GM18861 (cell line): ENCODE measurements around the gene MAD1L1.

Experiments used
- ATAC-seq: cut with Tn5 transposase; IDR thresholded peaks from one replicate; pipeline ENCODE4 v1.9.1; 2021; ENCODE audit not compliant: unreplicated experiment

Gene MAD1L1

DNA sequence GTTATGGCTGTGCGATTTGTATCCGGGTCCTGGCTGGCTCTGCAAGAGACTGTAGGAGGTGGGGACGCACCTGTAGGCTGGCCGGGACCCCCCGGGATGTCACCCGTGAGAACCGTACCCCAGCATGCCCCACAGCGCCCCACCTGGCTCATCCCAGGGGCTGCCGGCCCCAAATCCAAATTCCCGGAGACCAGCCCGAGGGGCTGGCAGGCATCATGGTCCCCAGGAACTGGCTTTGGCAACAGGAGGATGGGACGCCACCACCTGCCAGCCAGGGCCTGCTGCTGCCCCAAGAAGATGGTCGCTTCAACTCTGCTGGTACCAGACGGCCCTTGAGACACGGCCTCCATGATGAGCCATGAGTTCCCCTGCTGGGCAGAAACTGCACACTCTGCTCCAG lies 323.3 kb downstream of the MAD1L1 start:
- ATAC-seq, result no peak

DNA sequence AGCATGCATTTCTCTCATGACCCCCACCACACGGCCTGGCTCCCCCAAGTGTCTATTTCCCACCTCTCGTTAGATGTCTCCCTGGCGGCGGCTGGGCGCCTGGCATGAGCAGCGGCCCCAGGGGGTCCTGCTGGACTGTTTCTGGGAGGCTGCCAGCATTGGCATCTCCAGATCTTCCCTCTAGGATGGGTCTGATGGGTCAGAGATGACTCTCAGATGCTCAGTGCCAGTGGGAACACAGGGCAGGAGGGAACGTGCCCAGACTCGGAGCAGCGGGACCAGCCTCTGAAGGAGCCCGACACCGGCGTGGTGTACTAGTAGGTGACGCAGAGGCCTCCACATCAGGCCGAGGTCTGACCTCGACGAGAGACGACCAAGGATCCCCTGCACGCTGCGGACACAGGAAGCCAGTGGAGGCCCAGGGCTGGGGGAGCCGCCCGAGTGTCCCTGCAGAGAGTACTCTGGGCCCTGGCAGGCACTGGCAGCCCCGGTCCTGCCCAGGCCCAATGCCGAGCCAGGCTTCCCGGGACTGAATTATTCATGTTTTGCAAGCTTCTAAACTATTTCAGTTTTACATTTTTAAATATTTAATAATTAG lies 323.8 kb downstream of the MAD1L1 start:
- ATAC-seq, result no peak

DNA sequence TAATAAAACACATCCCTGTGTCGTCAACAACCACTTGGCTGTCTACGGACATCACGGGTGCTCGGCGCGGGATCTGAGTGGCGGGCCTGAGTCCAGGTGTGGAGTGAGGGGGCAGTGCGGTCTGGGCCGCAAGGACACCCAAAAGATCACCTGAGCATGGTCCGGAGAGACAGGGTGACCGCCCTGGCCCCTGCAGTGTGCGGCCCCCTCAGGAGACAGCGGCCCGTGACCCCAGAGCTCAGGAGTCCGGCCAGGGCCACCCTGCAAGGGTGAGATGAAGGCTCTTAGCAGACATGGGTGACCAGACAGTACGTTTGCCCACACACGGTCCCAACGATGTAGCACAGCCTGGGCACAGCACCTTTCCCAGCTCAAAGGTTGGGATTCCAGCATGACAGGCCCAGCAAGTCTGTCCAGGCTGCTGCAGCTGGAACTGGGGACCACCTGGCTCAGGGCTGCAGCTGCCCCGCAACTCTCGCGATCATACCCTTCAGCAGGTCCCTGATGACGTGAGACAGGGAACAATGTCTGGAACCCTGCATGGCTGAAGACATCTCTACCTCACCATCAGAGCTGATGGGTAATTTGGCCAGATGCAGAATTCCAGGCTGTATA lies 324.9 kb downstream of the MAD1L1 start:
- ATAC-seq, result no peak

DNA sequence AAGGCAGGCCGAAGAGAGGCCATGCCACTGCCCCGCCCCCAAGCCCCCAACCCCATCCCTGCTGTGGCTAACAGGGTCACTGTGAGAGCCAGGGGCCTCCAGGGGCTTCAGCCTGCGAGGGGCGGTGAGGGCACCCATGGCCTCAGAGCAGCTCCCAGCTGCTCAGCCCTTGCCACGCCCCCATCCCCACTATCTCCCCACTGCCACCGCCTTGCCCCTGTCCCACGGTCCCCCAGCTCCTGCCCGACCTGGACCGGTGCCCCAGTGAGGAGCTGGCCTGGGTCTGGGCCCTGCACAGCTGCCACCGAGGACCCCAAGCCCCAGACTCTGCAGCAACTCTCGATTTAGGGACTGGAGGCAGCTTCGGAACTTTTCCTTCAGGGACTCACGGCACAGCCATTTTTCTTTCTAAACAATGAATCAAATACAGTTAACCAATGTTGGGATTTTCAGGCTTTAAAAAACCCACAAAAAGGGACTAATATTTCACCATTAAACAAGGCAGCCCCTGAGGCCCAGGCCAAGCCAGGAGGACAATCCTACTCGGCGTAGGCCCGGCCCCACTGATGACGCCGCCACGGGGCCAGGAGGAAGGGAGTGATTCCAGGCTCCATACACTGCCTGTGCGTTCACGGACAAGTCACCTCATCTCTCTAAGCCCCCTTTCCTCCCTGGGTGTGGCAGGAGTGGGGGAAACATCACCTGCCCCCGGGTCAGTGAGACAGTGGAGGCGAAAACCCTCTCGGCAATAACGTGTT lies 325.6 kb downstream of the MAD1L1 start:
- no peak for ATAC-seq

DNA sequence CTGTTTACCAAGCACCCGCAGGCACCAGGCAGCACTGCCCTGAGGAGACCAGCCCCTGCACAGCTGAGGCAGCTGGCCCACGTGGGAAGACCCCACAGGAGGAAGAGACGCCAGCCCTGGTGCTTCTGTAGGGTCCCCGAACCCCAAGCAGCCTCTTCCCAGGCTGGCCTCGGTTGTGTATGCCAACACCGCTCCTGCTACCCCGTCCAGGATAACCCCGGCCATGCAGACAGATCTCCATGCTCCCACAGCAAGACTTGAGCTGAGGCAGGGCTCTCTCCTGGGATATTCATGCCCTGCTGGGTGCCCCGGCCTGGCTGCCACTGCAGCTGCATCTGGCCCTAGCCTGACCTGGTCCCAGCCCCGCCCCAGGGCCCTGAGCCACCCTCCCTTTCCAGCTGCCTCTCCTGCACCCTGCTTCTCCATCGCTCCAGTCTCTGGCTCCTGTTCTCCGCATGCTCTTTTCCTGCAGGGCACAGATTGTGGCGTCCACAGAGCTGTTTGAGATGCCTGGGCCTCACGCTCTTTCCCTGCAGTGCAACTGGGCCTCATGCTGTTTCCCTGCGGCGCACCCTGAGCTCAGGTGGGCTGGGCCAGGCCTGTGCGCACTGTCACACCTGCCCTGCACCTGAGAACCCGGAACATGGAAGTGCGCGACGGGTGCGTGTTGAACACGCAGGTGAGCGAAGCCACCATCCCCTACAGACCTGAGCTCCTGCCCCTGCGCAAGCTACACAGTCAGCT lies 326.5 kb downstream of the MAD1L1 start:
- ATAC-seq, result no peak

DNA sequence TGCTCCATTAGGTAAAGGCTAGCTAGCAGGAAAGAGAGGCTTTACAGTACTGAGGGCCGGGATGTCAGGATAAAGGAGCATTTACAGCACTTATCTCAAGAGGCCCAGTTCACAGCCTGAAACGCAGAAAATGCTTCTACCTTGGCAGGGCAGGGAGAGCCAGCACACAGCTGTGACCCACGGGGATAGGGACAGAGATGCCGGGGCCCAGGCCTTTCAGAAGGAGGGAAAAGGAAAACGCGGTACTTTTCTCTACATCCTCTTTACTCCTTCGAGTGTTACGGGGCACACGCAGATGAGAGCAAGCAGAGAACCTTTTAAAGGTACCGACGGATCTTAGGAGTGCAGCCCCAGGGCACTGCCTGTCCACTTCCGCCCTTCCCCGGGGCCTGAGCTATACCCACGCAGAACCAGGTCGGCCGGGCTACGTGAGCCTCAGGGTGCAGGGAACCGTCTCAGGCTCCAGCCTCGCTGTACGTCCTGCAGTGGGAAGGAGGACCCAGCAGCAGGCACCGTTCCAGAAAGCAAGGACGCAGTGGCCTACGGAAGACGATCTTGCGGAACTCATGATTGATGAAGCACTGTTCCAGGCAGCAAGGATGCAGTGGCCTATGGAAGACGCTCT lies 330.4 kb downstream of the MAD1L1 start:
- ATAC-seq, result no peak

DNA sequence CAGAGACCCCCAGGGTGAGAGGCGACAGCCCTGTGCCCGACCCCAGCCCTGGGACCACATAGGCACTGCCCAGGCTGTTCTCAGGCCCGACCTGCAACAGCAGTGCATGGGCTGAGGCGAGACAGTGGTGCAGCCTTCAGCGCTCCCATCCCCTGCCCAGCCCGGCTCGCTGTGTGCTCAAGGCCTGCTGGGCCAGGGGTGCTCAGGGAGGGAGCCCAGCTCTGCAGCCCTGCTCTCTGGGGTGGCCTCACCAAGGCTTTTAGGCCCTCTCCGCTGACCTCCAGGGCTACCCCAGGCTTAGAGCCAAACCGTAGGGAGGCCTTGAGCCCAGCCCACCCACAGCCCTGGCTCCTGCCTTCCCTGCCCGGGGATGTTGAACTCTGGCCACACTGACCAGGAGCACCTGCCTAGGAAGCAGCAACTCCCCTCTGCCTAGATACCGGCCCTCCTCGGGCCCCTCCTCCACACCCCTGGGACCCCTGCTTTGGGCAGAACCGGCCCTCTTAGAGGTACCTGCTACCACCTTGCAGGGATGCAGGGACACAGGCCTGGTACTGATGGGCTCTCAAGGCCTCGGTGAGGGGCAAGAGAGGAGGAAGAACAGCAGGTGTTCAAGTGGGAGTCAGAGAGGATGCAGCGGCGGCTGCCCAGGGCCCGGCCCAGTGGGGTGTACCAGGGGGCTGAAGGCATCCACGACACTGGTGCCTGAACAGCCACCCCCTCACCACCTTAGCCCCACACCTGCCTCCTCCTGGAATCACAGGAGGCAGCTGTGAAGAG lies 331.1 kb downstream of the MAD1L1 start:
- no peak for ATAC-seq

DNA sequence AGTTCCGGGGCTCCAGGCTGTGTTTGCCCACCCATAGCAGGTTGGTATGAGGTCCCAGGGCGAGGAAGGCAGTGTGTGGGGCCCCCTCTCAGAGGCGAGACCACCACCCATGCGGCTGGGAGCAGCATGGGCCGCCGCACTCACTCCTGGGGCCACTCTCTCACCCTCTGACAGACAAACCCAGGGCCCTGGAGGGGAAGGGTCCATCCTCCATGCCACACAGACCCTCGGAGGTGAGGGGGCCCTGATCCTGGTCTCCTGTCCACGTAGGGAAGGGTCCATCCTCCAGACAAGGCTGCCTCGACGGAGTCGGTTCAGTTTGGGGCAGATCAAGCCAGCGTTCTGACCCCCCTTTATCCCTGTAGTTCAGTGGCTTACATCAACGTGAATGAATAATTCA lies 331.9 kb downstream of the MAD1L1 start:
- no peak for ATAC-seq

DNA sequence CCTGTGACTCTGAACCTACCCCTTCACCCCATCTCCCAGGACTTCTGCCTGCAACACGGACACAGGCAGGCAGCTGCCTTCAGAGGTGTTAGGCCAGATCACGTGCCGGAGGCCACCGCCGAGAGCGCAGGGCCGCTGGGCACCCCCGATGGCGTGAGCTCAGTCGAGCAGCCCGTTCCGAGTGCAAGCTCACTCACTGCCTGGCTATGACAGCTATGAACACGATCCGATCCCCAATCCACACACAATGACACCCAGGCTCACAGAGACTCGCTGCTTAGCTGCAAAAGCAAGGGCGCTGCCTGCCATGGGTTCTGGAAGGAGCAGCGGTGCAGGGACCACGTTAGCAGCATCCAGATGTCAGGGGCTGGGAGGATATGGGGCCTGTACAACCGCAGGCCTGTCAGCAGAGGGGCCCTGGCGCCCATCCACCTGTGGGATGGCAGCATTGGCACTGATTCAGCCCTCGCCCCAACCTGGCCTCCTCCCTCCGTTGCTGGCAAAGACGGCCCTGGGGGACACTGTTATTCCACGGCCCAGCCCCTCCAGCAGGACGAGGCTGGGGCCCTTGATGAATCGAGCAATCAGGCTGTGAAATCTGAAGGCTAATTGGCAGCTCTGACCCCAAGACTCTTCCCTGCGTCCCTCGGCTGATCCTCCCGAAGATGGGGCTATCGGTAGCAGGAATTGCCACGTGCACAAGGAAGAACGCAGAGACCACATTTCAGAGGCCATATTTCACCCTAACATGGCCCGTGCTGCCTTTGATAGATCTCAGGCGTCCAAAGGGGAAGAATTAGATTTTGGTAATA lies 332.6 kb downstream of the MAD1L1 start:
- no peak for ATAC-seq

DNA sequence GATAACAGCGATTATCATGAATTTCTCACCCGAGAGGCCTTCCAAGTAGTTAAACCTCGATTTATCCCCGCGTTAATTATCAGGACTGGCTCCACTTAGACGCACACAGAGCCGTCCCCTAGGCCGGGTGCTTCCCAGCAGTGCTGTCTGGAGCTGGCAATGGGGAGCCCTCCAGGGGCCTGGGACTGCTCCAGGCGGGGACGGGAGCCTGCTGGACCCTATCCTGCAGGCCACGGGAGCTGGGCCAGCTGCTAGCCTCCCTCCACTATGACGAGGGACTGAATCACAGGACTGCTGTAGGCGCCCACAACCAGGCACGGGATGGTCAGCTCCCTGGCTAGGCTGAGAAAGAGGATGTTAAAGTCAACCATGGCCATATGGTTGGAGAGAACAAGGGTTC lies 333.5 kb downstream of the MAD1L1 start:
- ATAC-seq, result no peak

DNA sequence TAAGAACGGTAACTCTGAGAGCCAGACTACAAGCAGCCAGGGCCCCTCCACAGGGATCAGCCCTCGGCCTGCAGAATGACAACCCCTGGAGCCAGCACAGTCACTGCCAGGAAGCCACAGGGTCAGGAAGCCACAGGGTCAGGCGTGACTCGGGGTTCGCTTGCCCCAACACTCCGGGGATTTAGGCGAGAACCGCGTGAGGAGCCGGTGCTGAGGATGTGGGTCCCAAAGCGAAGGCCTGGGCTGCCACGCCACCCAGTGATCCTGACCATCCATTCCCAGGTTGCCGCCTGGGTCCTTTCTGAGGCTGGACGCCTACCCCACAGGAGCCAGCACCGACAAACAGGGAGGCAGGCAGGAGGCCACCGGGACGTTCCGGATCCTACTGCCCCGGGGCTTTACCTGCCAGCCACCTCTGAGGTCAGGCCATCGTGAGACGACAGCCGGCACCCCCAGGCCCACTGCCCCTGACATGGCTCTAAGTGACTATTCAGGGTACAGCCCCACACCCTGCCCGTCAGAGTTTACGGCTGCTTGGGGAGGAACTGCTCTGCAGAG lies 334.0 kb downstream of the MAD1L1 start:
- ATAC-seq, result no peak

DNA sequence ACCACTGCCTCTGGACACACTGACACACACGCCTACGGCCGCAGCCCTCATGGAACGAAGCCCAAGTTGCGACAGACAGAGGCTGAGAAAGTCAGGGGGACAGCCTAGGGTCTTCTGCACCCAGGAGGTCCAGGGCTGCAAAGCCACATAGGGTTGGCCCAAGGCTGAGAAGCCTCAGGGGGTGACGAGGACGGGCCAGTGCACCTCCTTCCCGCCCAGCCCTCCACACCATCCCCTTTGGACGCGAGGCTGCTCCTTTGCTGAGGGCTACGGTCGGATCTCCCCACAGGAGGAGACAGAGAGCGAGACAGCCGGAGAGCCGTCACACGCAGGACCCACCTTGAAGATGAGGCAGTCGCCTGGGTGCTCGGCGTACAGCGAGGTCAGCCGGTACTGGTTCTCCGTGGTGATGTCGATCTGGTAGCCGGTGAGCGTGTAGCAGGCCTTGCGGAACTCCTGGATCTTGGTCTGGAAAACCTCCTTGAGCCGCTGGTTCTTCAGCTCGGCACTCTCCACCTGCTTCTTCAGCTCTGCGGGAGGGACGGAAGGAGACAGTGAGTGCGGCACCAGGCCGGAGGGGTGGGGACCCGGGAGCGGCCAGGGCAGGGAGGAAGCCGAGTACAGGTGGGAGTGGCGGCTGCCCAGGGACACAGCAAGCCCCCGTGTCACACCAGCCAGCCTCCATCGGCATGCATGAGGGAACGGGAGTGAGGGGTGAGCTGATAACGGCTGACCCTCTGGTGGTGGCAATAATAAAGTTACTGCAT lies 334.7 kb downstream of the MAD1L1 start:
- ATAC-seq, result no peak

DNA sequence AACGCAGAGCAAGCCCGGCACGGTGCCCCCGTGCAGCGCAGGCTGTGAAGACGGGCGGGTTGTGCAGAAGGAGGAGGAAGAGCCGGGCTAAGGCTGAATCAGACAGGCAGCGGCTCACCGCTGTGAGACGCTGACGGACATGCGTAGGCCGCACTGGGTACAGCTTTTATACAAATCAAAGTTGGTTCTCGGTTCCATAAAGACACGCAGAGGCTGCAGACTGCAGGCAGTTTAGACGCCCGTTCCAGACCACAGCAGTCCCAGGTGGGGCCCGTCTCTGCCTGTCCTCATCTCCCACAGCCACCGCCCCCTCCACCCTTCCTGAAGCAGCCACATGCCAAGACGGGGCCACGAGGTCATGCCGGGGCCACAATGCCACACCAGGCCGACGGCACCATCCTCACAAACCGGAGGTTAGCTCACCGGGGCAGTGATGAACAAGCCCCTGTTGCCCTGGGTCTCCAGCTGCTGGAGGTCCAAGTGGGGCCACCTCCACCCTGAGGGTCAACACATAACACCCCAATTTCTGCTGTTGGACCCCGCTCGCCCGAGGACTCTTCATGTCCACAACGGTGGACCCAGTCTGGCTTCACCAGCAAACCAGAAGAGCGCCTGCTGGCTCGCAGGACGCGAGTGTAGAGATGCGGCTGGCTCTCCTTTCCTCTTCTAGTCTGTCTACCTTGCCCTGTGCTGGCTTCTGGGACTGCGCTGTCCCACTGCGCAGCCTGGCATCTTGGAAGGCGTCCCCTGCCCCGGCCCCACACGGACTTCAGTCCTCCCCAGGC lies 335.5 kb downstream of the MAD1L1 start:
- ATAC-seq, result no peak

DNA sequence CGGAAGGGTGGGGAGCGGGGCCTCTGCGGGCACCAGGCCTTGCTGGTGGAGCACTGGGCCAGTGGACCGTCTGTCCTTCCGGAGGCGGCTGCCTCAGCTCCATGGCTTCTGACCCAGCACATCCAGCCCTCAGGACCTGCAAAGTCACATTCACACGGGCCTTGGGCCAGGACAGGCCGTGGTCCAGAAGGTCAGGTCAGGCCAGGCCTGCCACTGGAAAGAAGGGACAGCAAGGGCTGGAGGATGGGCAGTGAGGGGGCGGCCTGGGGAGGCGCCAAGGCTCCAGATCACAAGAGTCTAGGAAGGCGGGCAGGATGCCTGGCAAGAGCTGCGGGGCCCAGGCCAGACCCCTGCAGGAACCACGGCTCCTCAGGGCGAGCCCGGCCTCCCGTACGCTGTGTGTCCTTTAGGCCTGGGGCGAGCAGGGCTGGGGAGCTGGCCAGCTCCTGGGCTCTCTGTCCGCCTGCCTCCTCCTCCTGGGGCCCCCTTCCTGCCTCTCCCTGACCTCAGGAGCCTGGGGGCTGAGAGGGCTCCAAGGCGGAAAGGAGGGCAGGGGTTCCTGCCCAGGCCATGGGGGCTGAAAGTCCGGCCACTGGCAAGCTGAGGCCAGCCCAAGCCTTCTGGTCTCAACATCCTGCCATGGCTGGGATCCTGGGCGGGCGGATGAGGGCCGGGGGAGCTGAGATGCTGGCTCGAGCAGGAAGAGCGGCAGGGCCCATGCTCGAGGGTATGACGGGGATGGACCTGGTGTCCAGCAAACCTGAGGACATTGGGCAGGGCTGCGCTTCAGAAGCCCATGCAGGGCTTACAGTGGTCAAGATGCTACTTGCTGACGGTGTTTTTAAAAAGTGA lies 336.9 kb downstream of the MAD1L1 start:
- no peak for ATAC-seq

DNA sequence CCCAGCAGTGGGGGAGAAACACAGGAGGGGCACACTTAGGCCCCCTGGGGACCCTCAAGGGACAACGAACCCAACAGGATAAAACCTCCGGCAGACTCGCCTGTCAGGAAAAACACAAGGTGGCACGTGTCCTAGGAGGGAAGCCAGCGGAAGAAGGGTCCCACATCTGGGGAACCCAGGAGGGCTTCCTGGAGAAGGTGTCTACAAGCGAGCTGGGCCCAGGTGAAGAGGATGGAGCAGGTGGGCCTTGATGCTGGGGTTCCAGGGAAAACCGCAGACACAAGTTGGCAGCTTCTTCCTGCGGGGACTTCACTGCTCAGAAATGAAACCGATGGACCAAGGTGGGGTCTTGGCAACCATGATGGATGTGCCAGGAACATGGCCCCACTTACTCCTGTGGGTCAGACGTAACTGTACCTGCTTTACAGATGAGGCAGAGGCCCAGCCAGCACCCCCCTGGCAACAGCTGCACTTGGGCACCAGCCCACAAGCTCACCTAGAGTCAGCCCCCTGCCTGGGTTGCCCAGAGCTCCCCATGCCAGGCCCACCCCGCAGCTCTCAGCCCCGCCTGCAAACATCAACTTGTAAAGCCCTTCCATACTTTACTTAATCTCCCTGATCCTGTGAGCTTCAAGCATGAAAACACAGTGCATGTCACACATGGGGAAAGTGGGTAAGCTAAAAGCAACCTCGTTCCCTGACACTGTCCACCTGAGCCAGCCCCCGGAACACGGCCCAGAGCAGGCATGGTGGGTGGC lies 337.7 kb downstream of the MAD1L1 start:
- no peak for ATAC-seq

DNA sequence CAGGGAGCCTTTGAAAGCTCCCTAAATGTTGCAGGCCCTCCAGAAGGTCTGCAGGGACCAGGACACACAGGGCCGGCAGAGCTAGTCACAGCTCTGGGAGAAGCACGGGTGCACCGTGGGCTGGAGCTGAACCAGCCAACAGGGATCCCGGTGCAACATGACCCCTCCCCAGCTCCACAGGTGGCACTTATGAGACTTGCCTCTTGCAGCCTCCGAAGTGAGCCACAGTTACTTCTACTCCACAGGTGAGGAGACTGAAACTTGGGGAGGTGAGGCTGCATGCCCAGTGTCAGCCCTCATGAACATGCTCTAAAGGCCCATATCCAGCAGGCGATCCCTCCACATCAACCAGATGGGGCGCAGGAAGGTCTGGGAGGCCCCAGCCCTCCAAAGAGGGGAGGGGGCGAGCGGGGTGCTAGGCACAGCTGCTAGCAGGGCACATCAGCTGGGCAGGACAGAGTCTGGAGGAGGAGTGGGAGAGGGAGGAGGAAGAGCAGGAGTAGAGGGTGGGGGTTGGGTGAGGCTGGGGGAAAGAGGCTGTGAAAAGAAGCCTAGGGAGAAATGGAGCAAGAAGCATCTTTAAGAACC lies 338.3 kb downstream of the MAD1L1 start:
- ATAC-seq, result no peak
